GM19035 (cell line): ENCODE results near the gene VWA8.
"Not testable (repeated sequence)": the region's sequence is repeated elsewhere in the genome, so short reads cannot be mapped to it uniquely, and the experiment has no call there.

ENCODE experiments used
- ATAC-seq: cut with Tn5 transposase; IDR thresholded peaks from one replicate; pipeline ENCODE4 v1.9.1; 2021; ENCODE audit not compliant: unreplicated experiment

VWA8 gene

GRCh38 chr13:41542281-41542680, 418.6 kb downstream of the VWA8 start:
- ATAC-seq, result no peak

GRCh38 chr13:41541142-41541938, 419.6 kb downstream of the VWA8 start:
- no peak for ATAC-seq

GRCh38 chr13:41540240-41540639, 420.7 kb downstream of the VWA8 start:
- ATAC-seq, result not testable (repeated sequence)

- ATAC-seq, result no peak
Measured at GRCh38 chr13:41533266-41534052, 427.4 kb downstream of the VWA8 start.

GRCh38 chr13:41528021-41528420, 432.9 kb downstream of the VWA8 start:
- ATAC-seq, result no peak

GRCh38 chr13:41520660-41521630, 440.0 kb downstream of the VWA8 start:
- no peak for ATAC-seq

- ATAC-seq, result no peak
Measured at GRCh38 chr13:41520016-41520659, 440.8 kb downstream of the VWA8 start.
